GM19395 (cell line): Measurements from ENCODE around the gene INMT.
"Not testable (repeated sequence)": the region's sequence is repeated elsewhere in the genome, so short reads cannot be mapped to it uniquely, and the experiment has no call there.

Source experiments
- ATAC-seq: cut with Tn5 transposase; IDR thresholded peaks from one replicate; pipeline ENCODE4 v1.9.1; 2021; ENCODE audit warnings: mild to moderate bottlenecking, moderate library complexity; ENCODE audit not compliant: unreplicated experiment

Gene INMT

DNA sequence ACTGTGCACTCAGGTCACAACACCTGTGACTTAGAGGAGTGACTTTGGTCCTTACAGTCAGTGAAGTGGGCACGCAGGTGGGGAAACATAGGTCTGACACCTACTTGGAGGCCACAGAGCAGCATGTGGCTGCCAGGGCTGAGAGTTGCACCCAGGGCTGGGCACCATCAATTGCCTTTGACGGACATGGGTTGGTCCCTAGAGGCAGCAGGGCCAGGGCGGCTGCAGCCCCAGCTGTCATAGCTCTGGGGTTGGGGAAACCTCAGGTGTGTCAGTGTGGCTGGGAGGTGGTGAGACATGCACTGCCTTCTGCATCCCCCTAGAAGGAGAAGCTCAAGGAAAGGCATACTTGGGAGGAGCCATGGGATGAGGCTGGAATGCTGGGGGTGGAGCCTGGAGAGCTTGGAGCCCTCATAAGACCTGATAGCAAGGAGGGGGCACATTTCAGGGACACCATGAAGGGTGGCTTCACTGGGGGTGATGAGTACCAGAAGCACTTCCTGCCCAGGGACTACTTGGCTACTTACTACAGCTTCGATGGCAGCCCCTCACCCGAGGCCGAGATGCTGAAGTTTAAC, at the start of gene INMT:
Gene INMT, plus strand, starts transcription at position 440 of the 578 bp plus-strand sequence. Its CDS starts 16 bp downstream, at position 456.
- ATAC-seq = no peak

DNA sequence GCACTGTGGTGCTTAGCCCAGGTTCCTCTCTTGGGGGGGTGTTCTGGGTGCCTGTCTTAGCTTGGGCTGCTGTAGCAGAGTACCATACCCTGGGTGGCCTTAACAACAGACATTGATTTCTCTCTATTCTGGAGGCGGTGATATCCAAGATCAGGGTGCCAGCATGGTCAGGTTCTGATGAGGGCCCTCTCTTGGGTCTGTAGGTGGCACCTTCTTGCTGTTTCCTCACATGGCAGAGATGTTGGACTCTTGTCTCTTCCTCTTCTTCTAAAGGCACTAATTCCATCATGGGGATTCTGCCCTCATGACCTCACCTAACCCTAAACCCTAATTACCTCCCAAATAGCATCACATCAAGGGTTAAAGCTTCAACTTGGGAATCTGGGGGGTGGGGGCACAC, 49.7 kb upstream of the INMT start:
- ATAC-seq = no peak

DNA sequence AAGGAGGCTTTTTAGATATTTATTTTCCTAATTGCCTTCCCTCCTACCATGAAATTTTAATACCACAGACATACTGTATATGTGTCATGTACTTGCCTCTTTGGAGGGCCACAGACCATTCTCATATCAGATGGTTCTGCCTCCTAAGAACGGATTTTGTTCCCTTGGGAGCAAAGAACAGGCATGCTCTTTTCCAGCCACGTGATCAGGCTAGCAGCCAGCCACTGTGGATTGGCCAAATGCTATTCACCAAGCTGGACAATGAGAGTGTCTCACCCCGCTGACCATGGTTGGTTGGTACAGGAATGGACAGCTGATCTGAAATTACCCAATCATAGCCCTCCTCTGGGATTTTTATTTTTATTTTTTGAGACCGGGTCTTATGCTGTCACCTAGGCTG, 48.2 kb upstream of the INMT start:
- ATAC-seq = no peak

DNA sequence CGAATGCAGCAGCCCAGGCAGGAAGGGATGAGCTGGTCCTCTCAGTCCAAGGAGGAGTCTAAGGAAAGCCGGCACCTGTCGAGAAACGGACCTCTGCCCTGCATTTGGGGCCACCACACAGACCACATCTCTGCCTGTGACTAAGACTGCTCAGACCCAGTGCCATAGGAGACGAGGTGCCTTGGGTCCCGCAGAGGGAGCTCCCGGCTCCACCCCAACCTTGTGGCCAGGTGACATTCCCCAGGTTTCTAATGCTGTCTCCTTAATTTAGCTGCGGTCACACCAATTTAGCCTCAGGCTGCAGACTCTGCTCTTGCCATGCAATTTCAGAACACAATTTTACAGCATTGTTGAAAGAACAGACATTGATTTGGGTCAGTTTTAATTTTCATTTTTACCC, 46.9 kb upstream of the INMT start:
- no peak for ATAC-seq

DNA sequence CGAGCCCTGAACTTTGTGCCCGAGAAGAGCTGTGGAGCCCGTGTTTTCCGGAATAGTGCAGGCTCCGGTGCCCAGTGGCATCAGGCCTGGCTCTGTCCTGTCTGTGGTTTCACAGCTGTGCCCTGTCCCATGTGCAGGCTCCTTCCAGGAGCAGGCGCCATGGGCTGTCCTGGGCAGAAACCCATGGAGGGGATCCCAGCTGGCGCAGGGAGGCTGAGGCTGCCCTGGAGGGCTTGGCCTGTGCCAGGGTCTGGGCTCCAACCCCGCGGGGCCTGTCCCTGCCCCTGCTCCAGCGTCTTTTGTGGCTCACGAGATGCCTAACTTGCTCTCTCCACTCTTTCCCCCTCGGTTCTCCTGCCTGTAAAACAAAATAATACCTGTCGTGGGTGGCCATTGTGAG, 46.3 kb upstream of the INMT start:
- no peak for ATAC-seq

DNA sequence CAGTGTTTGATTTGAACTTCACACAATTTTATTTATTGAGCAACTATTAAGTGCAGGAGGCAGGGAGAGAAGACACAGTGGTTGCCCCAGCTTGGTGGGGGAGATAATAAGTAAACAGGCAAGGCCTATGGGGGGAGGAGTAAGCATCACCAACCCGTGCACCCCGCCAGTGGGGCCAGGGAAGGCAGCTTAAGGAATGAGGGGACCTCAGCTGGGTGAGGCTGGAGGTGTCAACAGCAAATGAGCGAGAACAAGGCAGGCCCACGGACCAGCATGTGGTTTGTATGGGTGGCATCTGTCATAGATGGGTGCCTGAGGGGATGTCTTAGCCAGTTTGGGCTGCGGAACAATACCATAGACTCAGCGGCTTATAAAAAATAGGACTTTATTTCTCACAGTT, 45.6 kb upstream of the INMT start:
- ATAC-seq = no peak

DNA sequence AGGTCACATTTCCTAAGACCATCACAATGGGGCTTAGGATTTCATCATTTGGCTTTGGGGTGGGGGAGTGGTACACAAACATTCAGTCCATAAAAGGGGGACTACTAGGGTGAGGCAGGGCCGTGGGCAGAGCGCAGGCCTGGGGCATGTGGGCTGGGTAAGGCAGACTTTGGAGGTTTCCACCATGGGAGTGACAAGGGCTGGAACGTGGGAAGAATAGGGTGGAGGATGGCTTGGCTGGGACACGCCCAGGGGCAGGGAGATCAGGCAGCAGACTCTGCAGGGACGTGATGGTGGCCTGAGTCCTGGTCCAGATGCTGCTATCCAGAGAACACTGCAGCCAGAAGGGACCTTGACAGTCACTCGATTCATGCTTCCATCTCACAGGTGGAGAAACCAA, 45.0 kb upstream of the INMT start:
- ATAC-seq = no peak

DNA sequence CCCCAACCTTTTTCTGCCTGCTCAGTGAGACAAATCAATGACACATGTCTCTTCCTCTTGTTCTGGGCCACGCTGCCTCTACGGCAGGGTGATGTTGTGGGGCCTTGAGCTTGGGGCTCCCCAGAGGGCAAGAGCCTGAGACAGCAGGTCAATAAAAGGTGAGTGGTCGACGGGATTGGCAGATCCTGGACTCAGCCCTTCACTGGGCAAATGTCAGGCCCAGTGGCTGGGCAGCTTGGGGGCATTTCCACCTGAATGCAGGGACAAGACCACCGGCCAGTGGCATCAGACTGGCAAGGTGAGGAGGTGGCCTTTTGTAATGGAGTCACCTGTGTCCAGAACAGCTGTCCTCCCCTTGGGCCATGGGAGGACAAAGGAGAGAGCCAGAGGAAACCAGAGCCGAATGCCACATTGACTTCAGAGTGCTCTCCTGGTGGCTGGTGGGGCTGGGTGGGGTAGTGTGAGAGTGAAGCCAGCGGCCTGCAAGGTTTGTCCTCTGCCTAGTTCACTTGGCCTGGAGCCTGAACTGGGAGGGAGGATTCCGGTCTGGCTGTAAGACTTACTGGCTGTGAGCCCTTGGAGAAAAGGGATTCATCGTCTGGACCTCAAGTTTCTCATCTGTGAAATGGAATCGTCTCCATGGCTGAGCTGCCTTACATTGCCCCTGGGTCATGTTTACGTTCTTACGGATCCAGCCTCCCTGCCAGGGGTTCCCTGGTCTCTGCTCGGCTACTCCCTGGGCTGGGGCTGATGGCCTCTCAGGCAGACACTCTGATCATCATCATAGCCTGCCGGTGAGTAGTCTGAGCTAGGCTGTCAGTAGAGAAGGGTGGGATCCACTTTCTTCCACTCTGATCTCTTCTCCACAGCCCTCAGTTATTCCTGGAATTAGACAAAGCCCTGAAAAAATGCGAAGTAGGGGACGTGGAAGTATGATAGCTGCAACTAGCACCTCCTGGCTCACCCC, 44.3 kb upstream of the INMT start:
- no peak for ATAC-seq

DNA sequence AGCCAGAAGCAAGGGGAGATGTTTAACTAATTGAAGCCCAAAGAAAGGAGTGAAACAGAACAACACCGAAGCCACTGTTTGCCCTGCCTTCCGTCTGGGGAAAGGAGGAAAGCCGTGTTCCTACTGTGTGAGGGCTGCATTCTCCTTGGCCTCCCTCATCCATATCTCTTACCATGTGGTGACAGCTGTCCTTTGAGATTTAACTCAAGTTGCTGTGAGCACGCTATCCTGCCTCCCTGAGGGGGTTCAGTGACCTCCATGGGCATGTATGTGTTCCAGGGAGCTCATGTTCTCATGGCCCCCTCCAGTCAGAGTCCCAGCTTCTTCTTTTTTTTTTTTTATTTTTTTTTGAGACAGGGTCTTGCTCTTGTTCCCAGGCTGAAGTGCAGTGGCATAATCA, 43.5 kb upstream of the INMT start:
- no peak for ATAC-seq

DNA sequence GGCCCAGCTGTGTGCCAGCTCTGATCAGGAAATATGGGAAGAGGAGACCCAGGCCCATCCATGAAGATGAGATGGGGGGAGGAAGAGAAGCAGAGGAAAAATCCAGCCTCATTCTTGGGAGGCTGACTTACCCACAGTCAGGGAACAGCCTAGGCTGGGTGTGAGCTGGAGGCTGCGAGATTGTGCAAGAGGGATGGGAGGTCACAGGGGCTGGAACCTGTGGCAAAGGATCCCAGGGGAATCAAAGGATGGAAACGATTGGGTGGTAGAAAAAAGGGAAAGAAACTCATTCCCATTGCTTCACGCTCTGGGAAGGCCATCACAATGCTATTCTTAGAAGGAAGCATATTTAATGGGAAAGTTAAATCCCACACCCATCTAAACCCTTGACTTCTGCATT, 43.0 kb upstream of the INMT start:
- no peak for ATAC-seq

DNA sequence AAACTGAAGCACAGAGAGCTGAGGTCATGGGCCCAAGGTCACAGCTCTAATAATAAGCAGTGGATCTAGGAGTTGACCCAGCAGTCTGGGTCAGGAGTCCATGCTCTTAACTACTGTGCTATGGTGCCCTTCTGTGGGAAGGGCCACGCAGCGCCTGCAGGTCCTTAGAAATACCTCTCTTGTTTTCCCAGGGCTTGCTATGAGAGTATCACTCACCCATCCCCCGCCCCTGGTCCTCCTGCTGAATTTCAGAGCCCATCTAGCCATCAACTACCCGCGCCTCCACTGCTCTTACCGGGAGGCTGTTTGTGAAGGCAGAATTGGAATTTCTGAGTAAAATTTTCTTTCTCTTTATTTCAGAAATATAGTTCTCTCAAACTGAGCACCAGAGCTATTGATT, 42.4 kb upstream of the INMT start:
- ATAC-seq = no peak

DNA sequence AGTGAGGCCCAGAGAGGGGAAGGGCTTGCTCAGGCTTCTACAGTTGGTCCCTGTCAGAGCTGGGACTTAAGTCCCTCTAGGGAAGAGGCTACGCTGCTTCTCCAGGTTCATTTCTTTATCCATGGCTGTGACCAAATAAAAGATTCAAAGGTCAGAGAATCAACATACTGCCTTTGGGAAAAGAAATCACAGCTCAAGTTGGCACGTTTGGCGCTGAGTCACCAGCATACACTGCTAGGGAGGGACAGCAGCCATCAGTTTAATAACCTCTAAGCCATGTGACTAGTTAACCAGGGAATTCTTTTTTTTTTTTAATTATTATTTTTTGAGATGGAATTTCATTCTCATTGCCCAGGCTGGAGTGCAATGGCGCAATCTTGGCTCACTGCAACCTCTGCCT, 41.3 kb upstream of the INMT start:
- no peak for ATAC-seq

DNA sequence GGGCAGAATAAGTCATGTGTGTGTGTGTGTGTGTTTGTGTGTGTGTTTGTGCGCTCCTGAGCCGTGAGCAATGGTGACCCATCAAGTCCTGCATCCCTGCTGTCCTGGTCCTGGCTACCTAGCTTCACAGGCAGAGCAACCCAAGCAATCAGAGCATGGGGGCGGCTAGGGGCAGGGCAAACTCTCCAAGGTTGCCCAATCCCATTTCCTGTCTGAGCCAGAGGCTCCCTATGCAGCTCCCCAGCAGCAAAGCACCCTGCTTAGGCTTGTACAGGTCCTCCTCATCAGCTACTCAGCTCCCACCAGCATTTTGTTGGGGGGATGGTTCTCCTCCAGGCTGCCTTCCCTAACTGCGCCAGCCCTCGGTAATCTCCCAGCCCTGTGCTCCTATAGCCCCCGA, 38.5 kb upstream of the INMT start:
- no peak for ATAC-seq

DNA sequence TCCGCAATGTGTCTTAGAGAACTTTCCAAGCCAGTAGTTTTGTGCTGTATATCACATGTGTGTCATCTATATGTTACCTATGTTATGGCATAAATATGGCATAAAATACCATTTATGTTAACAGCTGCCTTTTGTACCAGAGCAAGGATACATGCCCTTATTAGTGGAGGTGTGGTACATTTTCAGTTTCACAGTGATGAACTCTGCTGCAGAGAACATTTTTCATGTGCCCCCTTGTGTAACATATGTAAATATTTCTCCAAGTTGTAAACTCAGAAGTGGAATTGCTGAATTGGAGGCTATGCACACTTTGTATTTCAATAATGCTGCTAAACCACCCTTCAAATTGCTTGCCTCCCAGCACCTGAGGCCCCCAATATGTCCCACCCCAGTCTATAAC, 37.8 kb upstream of the INMT start:
- ATAC-seq = no peak

DNA sequence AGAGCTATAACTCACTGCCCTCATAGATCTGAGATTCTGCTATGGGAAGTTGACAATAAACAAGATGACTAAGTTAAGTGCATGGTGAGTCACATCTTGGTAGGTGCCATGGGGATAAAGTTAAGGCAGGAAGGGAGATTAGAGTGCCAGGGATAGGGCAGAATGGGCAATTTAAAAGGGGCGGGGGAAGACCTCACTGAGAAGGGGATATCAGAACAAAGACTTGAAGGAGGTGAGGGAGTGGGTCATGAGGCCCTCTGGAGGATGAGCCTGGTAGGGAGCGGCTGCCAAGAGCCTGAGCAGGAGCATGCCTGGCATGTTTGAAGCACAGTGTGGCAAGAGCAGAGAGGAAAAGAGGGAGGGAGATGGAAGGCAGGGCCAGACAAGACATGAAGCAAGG, 34.8 kb upstream of the INMT start:
- no peak for ATAC-seq

DNA sequence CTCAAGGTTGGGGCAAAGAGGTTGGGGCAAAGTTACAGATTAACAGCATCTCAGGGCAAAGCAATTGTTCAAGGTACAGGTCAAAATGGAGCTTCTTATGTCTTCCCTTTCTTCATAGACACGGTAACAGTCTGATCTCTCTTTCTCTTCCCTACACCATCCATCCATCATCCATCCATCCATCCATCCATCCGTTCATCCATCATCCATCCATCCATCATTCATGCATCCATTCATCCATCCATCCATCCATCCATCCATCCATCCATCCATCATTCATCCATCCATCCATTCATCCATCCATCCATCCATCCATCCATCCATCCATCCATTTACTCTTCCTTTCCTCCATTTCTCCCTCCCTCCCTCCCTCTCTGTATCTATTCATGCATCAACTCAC, 32.5 kb upstream of the INMT start:
- not testable (repeated sequence) for ATAC-seq

DNA sequence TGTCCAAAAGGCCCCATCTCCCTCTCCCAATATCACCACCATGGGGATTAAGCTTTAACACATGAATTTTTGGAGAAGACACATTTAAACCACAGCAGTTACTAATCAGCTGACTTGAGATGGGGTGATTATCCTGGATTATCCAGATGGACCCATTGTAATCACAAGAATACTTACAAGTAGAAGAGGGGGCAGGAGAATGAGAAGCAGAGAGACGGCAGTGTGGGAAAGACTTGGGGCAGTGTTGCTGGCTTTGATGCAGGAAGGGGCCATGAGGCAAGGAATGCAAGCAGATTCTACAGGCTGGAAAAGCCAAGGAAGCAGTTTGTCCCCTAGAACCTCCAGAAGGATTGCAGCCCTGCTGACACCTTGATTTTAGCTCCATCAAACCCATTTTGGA, 30.7 kb upstream of the INMT start:
- no peak for ATAC-seq

DNA sequence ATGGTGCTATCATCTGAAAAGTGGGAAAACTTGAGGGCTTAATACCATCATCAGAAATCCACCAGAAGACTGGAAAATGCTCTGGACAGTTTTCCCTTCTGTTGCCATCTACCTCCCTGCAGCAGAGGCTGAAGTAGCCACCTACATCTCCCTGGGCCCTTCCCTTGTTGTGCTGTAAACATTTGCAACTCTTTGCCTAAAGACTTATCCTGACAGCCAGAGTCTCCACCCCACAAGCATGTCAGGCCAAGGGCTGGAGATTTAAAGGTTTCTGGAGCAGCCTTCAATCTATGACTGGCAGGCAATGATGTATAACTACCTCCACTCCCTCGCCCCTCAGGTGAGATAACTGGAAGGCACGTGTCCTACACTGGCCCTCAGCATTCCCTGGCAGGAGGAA, 29.7 kb upstream of the INMT start:
- ATAC-seq = no peak

DNA sequence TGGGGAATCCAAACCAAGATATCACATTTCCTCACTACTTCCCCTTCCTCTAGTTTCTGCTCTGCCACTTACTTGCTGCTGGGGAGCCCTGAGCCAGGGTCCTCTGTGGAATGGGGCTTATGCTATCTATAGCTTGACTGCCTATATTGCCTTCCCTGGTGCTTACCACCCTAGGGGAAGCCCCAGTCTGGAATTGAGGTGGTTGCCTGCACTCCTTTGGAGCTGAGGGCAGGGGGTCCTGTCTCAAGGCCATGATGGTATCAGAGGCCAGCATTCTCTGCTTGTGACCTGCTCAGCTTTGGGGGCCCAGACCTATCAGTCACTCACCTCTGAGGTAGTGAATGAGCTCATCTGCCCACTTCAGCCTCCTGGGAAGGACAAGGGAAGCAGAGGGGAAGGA, 29.3 kb upstream of the INMT start:
- ATAC-seq = no peak

DNA sequence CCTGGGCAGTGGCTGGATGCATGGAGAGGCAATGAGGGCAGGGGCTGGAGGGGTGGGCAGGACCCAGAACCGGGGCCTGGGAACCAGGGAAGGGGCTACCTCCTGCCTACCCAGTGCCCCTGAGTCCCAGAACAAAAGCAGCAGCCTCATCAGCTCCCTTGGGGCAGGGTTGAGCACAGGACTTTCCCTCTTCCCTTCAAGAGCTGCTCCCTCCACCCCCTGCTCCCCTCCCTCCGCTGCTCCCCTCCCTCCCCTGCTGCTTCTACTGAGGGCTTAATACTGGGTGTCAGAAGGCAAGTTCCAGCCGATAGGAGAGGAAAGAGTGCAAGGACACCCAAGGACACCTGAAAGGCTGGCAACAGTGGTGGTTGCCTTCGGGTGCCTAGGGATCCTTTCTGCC, 28.2 kb upstream of the INMT start:
- ATAC-seq = no peak

DNA sequence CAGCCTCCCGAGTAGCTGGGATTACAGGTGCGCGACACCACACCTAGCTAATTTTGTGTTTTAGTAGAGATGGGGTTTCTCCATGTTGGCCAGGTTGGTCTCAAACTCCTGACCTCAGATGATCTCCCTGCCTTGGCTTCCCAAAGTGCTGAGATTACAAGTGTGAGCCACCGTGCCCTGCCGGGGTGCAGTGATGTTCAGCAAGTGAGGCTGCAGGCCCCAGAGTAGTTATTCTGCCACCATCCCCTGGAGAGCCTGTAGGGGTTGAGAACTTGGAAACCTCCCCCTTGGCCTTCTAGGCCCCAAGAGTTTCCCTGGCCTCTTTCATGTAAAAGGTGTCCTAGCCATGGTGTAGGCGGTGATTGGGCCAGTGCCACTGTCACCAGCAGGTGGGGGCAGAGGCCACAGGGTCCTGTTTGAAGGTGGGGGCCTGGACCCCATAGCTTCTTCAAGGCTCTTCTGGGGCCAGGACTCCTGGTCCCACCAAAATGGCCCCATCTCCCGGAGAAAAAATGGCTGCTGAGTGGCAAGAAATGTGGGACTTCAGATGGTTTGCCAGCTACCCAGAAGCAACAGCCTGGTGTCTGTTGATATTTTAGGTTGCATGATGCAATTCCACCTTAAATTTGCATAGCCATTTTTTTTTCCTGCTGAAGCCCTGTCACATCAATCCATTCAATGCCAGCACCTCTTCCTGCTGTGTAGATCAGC, 25.5 kb upstream of the INMT start:
- no peak for ATAC-seq
